GM12892 (cell line): ENCODE results near the gene MAGEL2.

Experiments used
- POLR2A ChIP-seq: IDR thresholded peaks from 2 replicates; pipeline ENCODE4 v1.6.1; 2011; ENCODE audit warnings: low read depth, low read length, control low read depth
- POLR2AphosphoS5 ChIP-seq: IDR thresholded peaks from 2 replicates; pipeline ENCODE4 v1.6.1; 2011; ENCODE audit warnings: low read depth, low read length, control low read depth
- TAF1 ChIP-seq: IDR thresholded peaks from 2 replicates; pipeline ENCODE4 v1.6.1; 2011; ENCODE audit warnings: low read depth, mild to moderate bottlenecking, control low read depth, low read length, borderline replicate concordance

DNA sequence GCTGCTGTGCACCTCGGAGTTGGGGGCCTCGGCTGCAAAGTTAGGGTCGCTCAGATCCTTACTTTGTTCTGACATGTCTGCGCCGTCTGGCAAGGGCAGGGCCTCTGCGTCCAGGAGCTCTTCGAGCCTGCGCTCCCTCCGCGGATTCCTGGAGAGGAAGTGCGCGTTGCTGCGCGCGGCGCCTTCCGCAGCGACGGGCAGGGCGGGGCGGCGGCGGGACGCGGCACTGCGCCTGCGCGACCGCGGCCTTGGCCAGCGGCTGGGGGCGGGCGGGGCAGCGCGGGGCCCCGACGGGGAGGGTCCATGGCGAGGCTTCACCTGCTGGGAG, 39.4 kb upstream of the MAGEL2 start, which contains the start of gene NDN:
- TF ChIP-seq POLR2A (no peak), POLR2AphosphoS5 (no peak), TAF1 (no peak)
